ES-I3 (cell line): ENCODE data around the gene TGFB2.

Experiments
- H3K36me3 ChIP-seq: 2 replicates; pipeline ENCODE4 v1.6.1; 2013; ENCODE audit warnings: mild to moderate bottlenecking, low read length, control low read depth, moderate library complexity; ENCODE audit not compliant: insufficient read depth
- H3K4me1 ChIP-seq: 2 replicates; pipeline ENCODE4 v1.6.1; 2013; ENCODE audit warnings: mild to moderate bottlenecking, control low read depth, low read length; ENCODE audit not compliant: insufficient read depth
- H3K9ac ChIP-seq: 2 replicates; pipeline ENCODE4 v1.6.1; 2013; ENCODE audit warnings: low read depth, mild to moderate bottlenecking, low read length, moderate library complexity
- H3K9me3 ChIP-seq: 2 replicates; pipeline ENCODE4 v1.6.1; 2013; ENCODE audit warnings: mild to moderate bottlenecking, low read length, moderate library complexity; ENCODE audit not compliant: control insufficient read depth, insufficient read depth

The TGFB2 gene

DNA sequence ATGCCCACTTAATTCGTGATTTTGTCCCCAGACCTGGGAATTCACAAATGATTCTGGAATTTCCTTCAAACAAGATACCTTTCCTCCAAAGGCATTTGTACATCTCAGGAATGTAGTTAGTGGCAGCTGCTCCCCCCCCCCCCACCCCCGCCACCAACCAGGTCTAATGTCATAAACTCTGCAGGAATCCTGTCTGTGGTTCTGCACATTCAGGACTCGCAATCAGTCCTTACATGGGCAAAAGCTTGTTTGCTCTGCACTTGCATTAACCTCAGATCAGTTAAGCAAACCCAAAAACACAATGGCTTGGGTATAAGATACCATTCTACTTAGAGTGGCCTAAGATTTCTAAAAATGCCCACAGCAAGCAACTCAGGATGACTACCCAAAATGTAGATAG lies 143.8 kb downstream of the TGFB2 start:
- no peak overlapping the region for H3K9ac ChIP-seq
- H3K36me3 ChIP-seq = no peaks in the 10 kb centered on the region
- peaks cover 9% of the 10 kb centered on the region for H3K4me1 ChIP-seq
- no peaks in the 10 kb centered on the region for H3K9me3 ChIP-seq

DNA sequence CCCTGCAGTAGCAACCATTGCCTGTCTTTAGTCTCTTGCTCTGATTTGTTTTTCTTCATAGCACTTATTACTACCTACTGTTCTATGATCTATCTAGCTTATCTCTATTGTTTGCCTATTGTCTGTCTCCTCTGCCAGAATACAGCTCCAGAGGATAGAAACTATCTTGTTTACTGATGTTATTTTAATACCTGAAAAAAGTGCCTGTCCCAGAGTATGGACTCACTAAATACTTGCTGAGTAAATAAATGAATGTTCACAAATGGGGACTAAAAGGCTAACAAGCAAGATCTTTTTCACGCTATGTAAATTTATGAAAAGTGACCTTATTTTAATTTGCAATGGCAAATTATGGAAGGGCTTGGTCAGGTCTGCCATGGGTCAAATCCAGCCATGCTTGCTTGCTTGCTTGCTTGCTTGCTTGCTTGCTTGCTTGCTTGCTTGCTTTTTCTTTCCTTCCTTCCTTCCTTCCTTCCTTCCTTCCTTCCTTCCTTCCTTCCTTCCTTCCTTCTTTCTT lies 145.3 kb downstream of the TGFB2 start:
- H3K4me1 ChIP-seq = peaks cover 19% of the 10 kb centered on the region
- no peak overlapping the region for H3K9ac ChIP-seq
- no peaks in the 10 kb centered on the region for H3K36me3 ChIP-seq
- H3K9me3 ChIP-seq = no peaks in the 10 kb centered on the region

DNA sequence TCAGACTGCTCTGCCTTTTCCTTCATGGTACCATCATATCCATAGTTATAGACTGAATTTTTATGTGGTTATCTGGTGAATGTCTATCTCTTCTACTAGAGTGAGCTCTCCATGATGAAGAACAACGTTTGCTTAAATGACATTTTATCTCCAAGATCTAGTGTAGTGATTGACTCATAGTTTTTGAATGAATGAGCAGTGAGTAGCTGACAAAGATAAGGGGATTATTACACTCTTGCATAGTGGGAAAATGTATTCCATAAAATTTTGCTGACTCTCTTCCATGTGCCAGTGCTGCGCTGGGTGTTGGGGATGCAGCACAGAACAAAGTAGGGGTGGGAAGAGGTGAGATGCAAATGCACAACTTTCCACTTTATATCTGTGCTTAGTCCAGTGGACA lies 147.7 kb downstream of the TGFB2 start:
- Histone ChIP-seq H3K9me3 (no peaks in the 10 kb centered on the region), H3K4me1 (peaks cover 19% of the 10 kb centered on the region), H3K9ac (no peak overlapping the region), H3K36me3 (no peaks in the 10 kb centered on the region)

DNA sequence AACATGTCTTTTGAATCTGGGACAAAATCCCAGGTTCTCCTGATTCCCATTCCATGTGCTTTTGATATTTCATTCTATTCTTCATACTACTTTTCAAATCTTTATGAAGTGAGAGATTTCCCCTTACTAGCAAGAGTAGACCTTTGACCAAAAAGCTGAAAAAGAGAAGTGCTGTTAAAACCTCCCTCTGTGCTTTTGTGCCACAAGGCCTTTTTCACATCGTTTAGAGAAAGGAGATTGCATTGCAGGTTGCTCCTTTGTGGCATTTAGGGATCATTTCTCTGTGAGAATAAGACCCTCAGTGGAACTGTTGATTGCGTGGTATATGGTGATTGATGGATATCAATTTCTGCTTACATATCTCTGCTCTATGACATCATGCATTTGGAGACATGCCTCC lies 148.8 kb downstream of the TGFB2 start:
- H3K4me1 ChIP-seq = peaks cover 20% of the 10 kb centered on the region
- no peaks in the 10 kb centered on the region; the same call in 1 of the 2 replicates for H3K36me3 ChIP-seq
- no peak overlapping the region for H3K9ac ChIP-seq
- H3K9me3 ChIP-seq = no peaks in the 10 kb centered on the region
